ENCODE results near the gene GRIFIN.

DNA sequence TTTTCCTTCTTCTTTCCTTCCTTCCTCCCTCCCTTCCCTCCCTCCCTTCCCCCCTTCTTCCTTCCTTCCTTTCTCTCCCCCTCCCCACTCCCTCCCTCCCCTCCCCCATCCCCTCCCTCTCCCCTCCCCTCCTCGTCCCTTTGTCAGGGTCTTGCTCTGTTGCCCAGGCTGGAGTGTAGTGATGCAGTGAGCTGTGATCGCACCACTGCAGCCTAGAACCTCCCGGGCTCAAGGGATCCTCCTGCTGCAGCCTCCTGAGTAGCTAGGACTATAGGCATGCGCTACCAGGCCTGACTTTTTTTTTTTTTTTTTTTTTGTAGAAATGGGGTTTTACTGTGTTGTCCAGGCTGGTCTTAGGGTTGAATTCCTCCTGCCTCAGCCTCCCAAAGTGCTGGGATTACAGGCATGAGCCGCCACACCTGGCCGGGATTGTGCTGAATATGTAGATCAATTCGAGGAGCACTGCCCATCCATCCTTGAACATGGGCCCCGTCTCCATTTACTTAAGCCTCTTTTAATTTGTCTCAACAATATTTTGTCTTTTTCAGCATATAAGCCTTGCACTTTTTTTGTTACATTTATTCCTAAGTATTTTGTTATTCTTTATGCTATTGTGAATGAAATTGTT is 23.4 kb downstream of the GRIFIN start:
- no peak for TF ChIP-seq POLR2AphosphoS5 (IDR thresholded peaks at IDR 0.05)
- TF ChIP-seq, protein P1, sequence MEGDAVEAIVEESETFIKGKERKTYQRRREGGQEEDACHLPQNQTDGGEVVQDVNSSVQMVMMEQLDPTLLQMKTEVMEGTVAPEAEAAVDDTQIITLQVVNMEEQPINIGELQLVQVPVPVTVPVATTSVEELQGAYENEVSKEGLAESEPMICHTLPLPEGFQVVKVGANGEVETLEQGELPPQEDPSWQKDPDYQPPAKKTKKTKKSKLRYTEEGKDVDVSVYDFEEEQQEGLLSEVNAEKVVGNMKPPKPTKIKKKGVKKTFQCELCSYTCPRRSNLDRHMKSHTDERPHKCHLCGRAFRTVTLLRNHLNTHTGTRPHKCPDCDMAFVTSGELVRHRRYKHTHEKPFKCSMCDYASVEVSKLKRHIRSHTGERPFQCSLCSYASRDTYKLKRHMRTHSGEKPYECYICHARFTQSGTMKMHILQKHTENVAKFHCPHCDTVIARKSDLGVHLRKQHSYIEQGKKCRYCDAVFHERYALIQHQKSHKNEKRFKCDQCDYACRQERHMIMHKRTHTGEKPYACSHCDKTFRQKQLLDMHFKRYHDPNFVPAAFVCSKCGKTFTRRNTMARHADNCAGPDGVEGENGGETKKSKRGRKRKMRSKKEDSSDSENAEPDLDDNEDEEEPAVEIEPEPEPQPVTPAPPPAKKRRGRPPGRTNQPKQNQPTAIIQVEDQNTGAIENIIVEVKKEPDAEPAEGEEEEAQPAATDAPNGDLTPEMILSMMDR (IDR thresholded peaks at IDR 0.05): no peak
